Nephron progenitor cell (in vitro differentiated cells): Measurements from ENCODE around the gene RDH5.

Source experiments
- DNase-seq: peaks from one replicate; pipeline ENCODE4 v3.0.0; 2021
- H3K27ac Mint-ChIP-seq: 2 replicates; pipeline ENCODE4 v1.8.0; 2021; ENCODE audit warnings: mild to moderate bottlenecking, moderate library complexity, mixed read lengths
- H3K27me3 Mint-ChIP-seq: 2 replicates; pipeline ENCODE4 v1.8.0; 2021; ENCODE audit warnings: mild to moderate bottlenecking, low read depth, mixed read lengths; ENCODE audit not compliant: poor library complexity
- H3K36me3 Mint-ChIP-seq: 2 replicates; pipeline ENCODE4 v1.8.0; 2021; ENCODE audit warnings: low read depth, mixed read lengths
- H3K4me1 Mint-ChIP-seq: 2 replicates; pipeline ENCODE4 v1.8.0; 2021; ENCODE audit warnings: mixed read lengths
- H3K4me3 Mint-ChIP-seq: 2 replicates; pipeline ENCODE4 v1.8.0; 2021; ENCODE audit warnings: mild to moderate bottlenecking, moderate library complexity, mixed read lengths
- H3K9me3 Mint-ChIP-seq: 2 replicates; pipeline ENCODE4 v1.8.0; 2021; ENCODE audit warnings: mild to moderate bottlenecking, moderate library complexity, mixed read lengths
- CTCF ChIP-seq: fragments of 200-600 bp; sonication (generic); IDR thresholded peaks from 2 replicates; pipeline ENCODE4 v1.5.0; 2021; ENCODE audit warnings: antibody characterized with exemption

The RDH5 gene

GRCh38 chr12:55765736-55766290 lies 45.6 kb downstream of the RDH5 start:
- peak overlapping the region; percentile 86 for H3K27ac Mint-ChIP-seq
- peaks cover 41% of the 10 kb centered on the region for H3K4me1 Mint-ChIP-seq

GRCh38 chr12:55767156-55767555 lies 47.0 kb downstream of the RDH5 start:
- no peak for DNase-seq
- no peaks in the 10 kb centered on the region for H3K9me3 Mint-ChIP-seq
- H3K4me3 Mint-ChIP-seq: peak overlapping the region; percentile 10
- no peak for TF ChIP-seq CTCF
- no peak overlapping the region for H3K27ac Mint-ChIP-seq
- peaks cover 46% of the 10 kb centered on the region for H3K4me1 Mint-ChIP-seq
- peaks cover 49% of the 10 kb centered on the region for H3K36me3 Mint-ChIP-seq
- H3K27me3 Mint-ChIP-seq: no peaks in the 10 kb centered on the region

More at GRCh38 chr12:55765736-55766290, 45.6 kb downstream of the RDH5 start:
- peaks cover 46% of the 10 kb centered on the region for H3K36me3 Mint-ChIP-seq
- H3K27me3 Mint-ChIP-seq: no peaks in the 10 kb centered on the region
- peak overlapping the region; percentile 66 for H3K4me3 Mint-ChIP-seq
- H3K9me3 Mint-ChIP-seq: no peaks in the 10 kb centered on the region
- DNase-seq: peak; percentile 22
- no peak for TF ChIP-seq CTCF

GRCh38 chr12:55771736-55772135 lies 51.5 kb downstream of the RDH5 start:
- H3K27ac Mint-ChIP-seq: peak overlapping the region; percentile 57
- TF ChIP-seq CTCF: no peak
- H3K27me3 Mint-ChIP-seq: no peaks in the 10 kb centered on the region
- peaks cover 55% of the 10 kb centered on the region for H3K4me1 Mint-ChIP-seq
- no peaks in the 10 kb centered on the region for H3K9me3 Mint-ChIP-seq
- H3K4me3 Mint-ChIP-seq: no peak overlapping the region
- no peak for DNase-seq
- H3K36me3 Mint-ChIP-seq: peaks cover 74% of the 10 kb centered on the region
